Measurements from ENCODE around the gene XPO4.

The XPO4 gene

GRCh38 chr13:20778311-20778710 is 124.2 kb downstream of the XPO4 start:
- Histone ChIP-seq H3K79me1 (ENCODE audit: low read length) (no peaks in the 10 kb centered on the region), H3K9ac (ENCODE audit: low read length) (no peak overlapping the region), H2BK15ac (replicated peaks; ENCODE audit: low read depth) (no peak overlapping the region), H3K4me1 (ENCODE audit: control insufficient read depth, low read depth, low read length) (no peaks in the 10 kb centered on the region), H3K56ac (ENCODE audit: low read length) (no peak overlapping the region), H2BK120ac (ENCODE audit: low read depth, low read length) (no peak overlapping the region), H3K36me3 (ENCODE audit: control insufficient read depth, insufficient read depth, low read length) (no peaks in the 10 kb centered on the region), H3K23ac (ENCODE audit: low read length) (no peak overlapping the region), H4K8ac (ENCODE audit: low read depth, low read length) (no peak overlapping the region), H4K5ac (ENCODE audit: low read length) (no peak overlapping the region), H2BK5ac (ENCODE audit: low read length) (no peak overlapping the region), H3K27ac (ENCODE audit: low read depth, low read length) (no peak overlapping the region), H3K4ac (ENCODE audit: low read depth, low read length) (no peak overlapping the region), H3K4me3 (ENCODE audit: low read length) (no peak overlapping the region), H3K4me2 (ENCODE audit: low read length) (no peak overlapping the region), H2AK5ac (ENCODE audit: low read length) (no peak overlapping the region), H3K79me2 (ENCODE audit: control insufficient read depth, insufficient read depth, low read length) (no peaks in the 10 kb centered on the region), H3K18ac (ENCODE audit: low read length) (no peak overlapping the region), H3K27me3 (ENCODE audit: insufficient read depth, low read length, poor library complexity) (no peaks in the 10 kb centered on the region)
- no CpG with 5 or more reads among the region's 1 CpG for WGBS (ENCODE audit: extremely low coverage, insufficient coverage, low lambda C conversion rate)
- DNase-seq: no peak

GRCh38 chr13:20776751-20777150 is 125.8 kb downstream of the XPO4 start:
- no peak overlapping the region for H3K18ac ChIP-seq (ENCODE audit: low read length)
- H3K79me1 ChIP-seq (ENCODE audit: low read length): no peaks in the 10 kb centered on the region
- H3K23ac ChIP-seq (ENCODE audit: low read length): no peak overlapping the region
- H4K5ac ChIP-seq (ENCODE audit: low read length): no peak overlapping the region
- H3K36me3 ChIP-seq (ENCODE audit: control insufficient read depth, insufficient read depth, low read length): no peaks in the 10 kb centered on the region
- H3K4ac ChIP-seq (ENCODE audit: low read depth, low read length): no peak overlapping the region
- peak; percentile 34 for DNase-seq
- H2AK5ac ChIP-seq (ENCODE audit: low read length): no peak overlapping the region
- no peak overlapping the region for H4K8ac ChIP-seq (ENCODE audit: low read depth, low read length)
- H3K4me2 ChIP-seq (ENCODE audit: low read length): no peak overlapping the region
- no peak overlapping the region for H3K27ac ChIP-seq (ENCODE audit: low read depth, low read length)
- H3K56ac ChIP-seq (ENCODE audit: low read length): no peak overlapping the region
- H3K27me3 ChIP-seq (ENCODE audit: insufficient read depth, low read length, poor library complexity): no peaks in the 10 kb centered on the region
- H3K4me1 ChIP-seq (ENCODE audit: control insufficient read depth, low read depth, low read length): no peaks in the 10 kb centered on the region
- no peaks in the 10 kb centered on the region for H3K79me2 ChIP-seq (ENCODE audit: control insufficient read depth, insufficient read depth, low read length)
- no peak overlapping the region for H3K4me3 ChIP-seq (ENCODE audit: low read length)
- H2BK5ac ChIP-seq (ENCODE audit: low read length): no peak overlapping the region
- no peak overlapping the region for H2BK120ac ChIP-seq (ENCODE audit: low read depth, low read length)
- H3K9ac ChIP-seq (ENCODE audit: low read length): no peak overlapping the region
- no peak overlapping the region for H2BK15ac ChIP-seq (replicated peaks; ENCODE audit: low read depth)
- WGBS (ENCODE audit: extremely low coverage, insufficient coverage, low lambda C conversion rate): no CpG with 5 or more reads among the region's 1 CpG

DNA sequence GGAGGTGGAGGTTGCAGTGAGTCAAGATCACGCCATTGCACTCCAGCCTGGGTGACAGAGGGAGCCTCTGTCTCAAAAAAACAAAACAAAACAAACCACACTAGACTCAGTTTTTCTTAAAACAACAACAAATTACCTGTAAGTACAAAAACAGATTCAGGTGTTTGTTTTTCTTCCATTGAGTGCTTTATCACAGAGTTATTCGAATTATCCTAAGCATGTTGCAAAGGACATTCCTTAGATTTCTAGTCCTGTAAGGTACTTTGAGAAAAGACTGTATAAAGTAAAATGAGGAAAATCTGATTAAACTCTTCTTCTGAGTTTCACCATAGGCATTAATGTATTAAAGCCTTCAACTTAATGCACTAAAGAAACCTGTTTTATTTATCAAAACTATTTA is 126.6 kb downstream of the XPO4 start:
- Histone ChIP-seq H3K27me3 (ENCODE audit: insufficient read depth, low read length, poor library complexity) (no peaks in the 10 kb centered on the region), H3K4ac (ENCODE audit: low read depth, low read length) (no peak overlapping the region), H3K79me1 (ENCODE audit: low read length) (no peaks in the 10 kb centered on the region), H3K4me3 (ENCODE audit: low read length) (no peak overlapping the region), H3K79me2 (ENCODE audit: control insufficient read depth, insufficient read depth, low read length) (no peaks in the 10 kb centered on the region), H4K5ac (ENCODE audit: low read length) (no peak overlapping the region), H2BK5ac (ENCODE audit: low read length) (no peak overlapping the region), H2BK15ac (replicated peaks; ENCODE audit: low read depth) (no peak overlapping the region), H3K23ac (ENCODE audit: low read length) (no peak overlapping the region), H3K9ac (ENCODE audit: low read length) (no peak overlapping the region), H4K8ac (ENCODE audit: low read depth, low read length) (no peak overlapping the region), H3K36me3 (ENCODE audit: control insufficient read depth, insufficient read depth, low read length) (no peaks in the 10 kb centered on the region), H2BK120ac (ENCODE audit: low read depth, low read length) (no peak overlapping the region), H2AK5ac (ENCODE audit: low read length) (no peak overlapping the region), H3K18ac (ENCODE audit: low read length) (no peak overlapping the region), H3K56ac (ENCODE audit: low read length) (no peak overlapping the region), H3K27ac (ENCODE audit: low read depth, low read length) (no peak overlapping the region), H3K4me2 (ENCODE audit: low read length) (no peak overlapping the region), H3K4me1 (ENCODE audit: control insufficient read depth, low read depth, low read length) (no peaks in the 10 kb centered on the region)
- peak; percentile 62 for DNase-seq
- no CpG with 5 or more reads among the region's 2 CpGs for WGBS (ENCODE audit: extremely low coverage, insufficient coverage, low lambda C conversion rate)

DNA sequence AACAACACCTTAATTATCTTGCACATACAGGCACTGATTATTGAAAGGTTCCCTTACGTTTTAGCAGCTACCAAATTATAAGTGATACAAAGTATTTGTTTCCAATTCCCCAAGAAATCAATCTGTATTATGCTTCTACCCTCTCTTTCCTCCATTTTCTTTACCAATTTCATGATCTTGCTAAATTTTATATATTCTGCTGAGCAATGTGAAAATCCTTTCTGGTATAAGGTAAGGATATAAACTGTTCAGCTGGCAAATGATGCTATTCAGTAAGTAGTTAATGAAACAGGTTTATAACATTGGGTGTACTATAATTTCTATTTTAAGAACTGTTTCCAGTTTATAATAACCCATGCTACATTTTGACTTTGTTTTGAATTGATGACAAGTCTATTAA is 127.8 kb downstream of the XPO4 start:
- Histone ChIP-seq H3K79me2 (ENCODE audit: control insufficient read depth, insufficient read depth, low read length) (no peaks in the 10 kb centered on the region), H3K79me1 (ENCODE audit: low read length) (no peaks in the 10 kb centered on the region), H3K4ac (ENCODE audit: low read depth, low read length) (no peak overlapping the region), H3K9ac (ENCODE audit: low read length) (no peak overlapping the region), H2BK120ac (ENCODE audit: low read depth, low read length) (no peak overlapping the region), H3K4me1 (ENCODE audit: control insufficient read depth, low read depth, low read length) (no peaks in the 10 kb centered on the region), H3K4me2 (ENCODE audit: low read length) (no peak overlapping the region), H4K8ac (ENCODE audit: low read depth, low read length) (no peak overlapping the region), H2BK15ac (replicated peaks; ENCODE audit: low read depth) (no peak overlapping the region), H3K56ac (ENCODE audit: low read length) (no peak overlapping the region), H2AK5ac (ENCODE audit: low read length) (no peak overlapping the region), H3K27me3 (ENCODE audit: insufficient read depth, low read length, poor library complexity) (no peaks in the 10 kb centered on the region), H3K18ac (ENCODE audit: low read length) (no peak overlapping the region), H3K27ac (ENCODE audit: low read depth, low read length) (no peak overlapping the region), H4K5ac (ENCODE audit: low read length) (no peak overlapping the region), H3K36me3 (ENCODE audit: control insufficient read depth, insufficient read depth, low read length) (no peaks in the 10 kb centered on the region), H2BK5ac (ENCODE audit: low read length) (no peak overlapping the region), H3K4me3 (ENCODE audit: low read length) (no peak overlapping the region), H3K23ac (ENCODE audit: low read length) (no peak overlapping the region)
- no CpG with 5 or more reads among the region's 1 CpG for WGBS (ENCODE audit: extremely low coverage, insufficient coverage, low lambda C conversion rate)
- no peak for DNase-seq

GRCh38 chr13:20773194-20774080 is 129.1 kb downstream of the XPO4 start, which contains the start of gene EEF1AKMT1:
Gene EEF1AKMT1, minus strand, starts transcription at chr13:20773961. Its CDS starts 16,363 bp downstream, at chr13:20757598.
- H3K4me2 ChIP-seq (ENCODE audit: low read length): peak within 1 kb of the TSS; percentile 49
- H4K8ac ChIP-seq (ENCODE audit: low read depth, low read length): no peak within 1 kb of the TSS
- H3K79me1 ChIP-seq (ENCODE audit: low read length): no peaks in the 10 kb centered on the region
- no peaks in the 10 kb centered on the region for H3K79me2 ChIP-seq (ENCODE audit: control insufficient read depth, insufficient read depth, low read length)
- H3K4me3 ChIP-seq (ENCODE audit: low read length): peak within 1 kb of the TSS; percentile 53
- WGBS (ENCODE audit: extremely low coverage, insufficient coverage, low lambda C conversion rate): no CpG with 5 or more reads among the region's 72 CpGs
- no peaks in the 10 kb centered on the region for H3K4me1 ChIP-seq (ENCODE audit: control insufficient read depth, low read depth, low read length)
- H3K27me3 ChIP-seq (ENCODE audit: insufficient read depth, low read length, poor library complexity): no peaks in the 10 kb centered on the region
- H3K18ac ChIP-seq (ENCODE audit: low read length): peak within 1 kb of the TSS; percentile 76
- H3K9ac ChIP-seq (ENCODE audit: low read length): peak within 1 kb of the TSS; percentile 88
- H2BK15ac ChIP-seq (replicated peaks; ENCODE audit: low read depth): no peak within 1 kb of the TSS
- no peaks in the 10 kb centered on the region for H3K36me3 ChIP-seq (ENCODE audit: control insufficient read depth, insufficient read depth, low read length)
- peak within 1 kb of the TSS; percentile 90 for H3K56ac ChIP-seq (ENCODE audit: low read length)
- H2AK5ac ChIP-seq (ENCODE audit: low read length): no peak within 1 kb of the TSS
- H2BK120ac ChIP-seq (ENCODE audit: low read depth, low read length): no peak within 1 kb of the TSS
- peak within 1 kb of the TSS; percentile 41 for H2BK5ac ChIP-seq (ENCODE audit: low read length)
- DNase-seq: peak; percentile 96
- H4K5ac ChIP-seq (ENCODE audit: low read length): no peak within 1 kb of the TSS
- H3K4ac ChIP-seq (ENCODE audit: low read depth, low read length): peak within 1 kb of the TSS; percentile 63
- H3K27ac ChIP-seq (ENCODE audit: low read depth, low read length): peak within 1 kb of the TSS; percentile 30
- no peak within 1 kb of the TSS for H3K23ac ChIP-seq (ENCODE audit: low read length)
